Gastrocnemius medialis (tissue), 4 donors: ENCODE measurements around the gene DDX51.

Source experiments
- POLR2A ChIP-seq, 2 donors: fragments of 450-650 bp; IDR thresholded peaks; one replicate each; pipeline ENCODE4 v1.6.1; 2017; ENCODE audit warnings: antibody characterized with exemption in 2 of 2, mild to moderate bottlenecking in 2 of 2, moderate library complexity in 2 of 2
- TF ChIP-seq, protein P1 (sequence below), 5 experiments: fragments of 450-650 bp in 3 of 5; fragments of 200-600 bp in 2 of 5; sonication (generic) in 2 of 5; IDR thresholded peaks in 4 of 5; conservative IDR thresholded peaks in 1 of 5; 1 replicate in 4 of 5; 2 replicates in 1 of 5; pipeline ENCODE4 v1.5.1; 2016 to 2019; ENCODE audit warnings: antibody characterized with exemption in 5 of 5, mild to moderate bottlenecking in 3 of 5, moderate library complexity in 3 of 5

DNA sequence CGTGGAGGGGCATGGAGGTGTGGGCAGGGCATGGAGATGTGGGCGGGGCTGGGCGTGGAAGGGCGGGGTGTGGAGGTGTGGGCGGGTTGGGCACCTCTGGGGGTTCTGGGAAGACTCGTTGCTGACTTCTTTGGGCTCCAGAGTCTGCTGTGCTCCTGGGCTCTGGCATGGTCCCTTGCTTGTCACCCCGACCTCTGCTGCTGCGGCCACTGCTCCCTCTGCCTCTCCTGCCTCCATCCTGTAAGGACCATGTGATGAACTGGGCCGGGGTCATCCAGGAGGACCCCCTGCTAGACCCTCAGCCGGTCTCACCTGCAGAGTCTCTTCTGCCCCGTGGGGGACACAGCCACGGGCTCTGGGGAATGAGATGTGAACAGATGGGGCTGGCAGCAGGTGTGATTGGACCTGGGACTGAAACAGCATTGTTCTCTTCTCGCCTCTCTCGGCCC, 15.5 kb upstream of the DDX51 start:
- TF ChIP-seq POLR2A (IDR thresholded peaks at IDR 0.05): no peak
- TF ChIP-seq, protein P1, sequence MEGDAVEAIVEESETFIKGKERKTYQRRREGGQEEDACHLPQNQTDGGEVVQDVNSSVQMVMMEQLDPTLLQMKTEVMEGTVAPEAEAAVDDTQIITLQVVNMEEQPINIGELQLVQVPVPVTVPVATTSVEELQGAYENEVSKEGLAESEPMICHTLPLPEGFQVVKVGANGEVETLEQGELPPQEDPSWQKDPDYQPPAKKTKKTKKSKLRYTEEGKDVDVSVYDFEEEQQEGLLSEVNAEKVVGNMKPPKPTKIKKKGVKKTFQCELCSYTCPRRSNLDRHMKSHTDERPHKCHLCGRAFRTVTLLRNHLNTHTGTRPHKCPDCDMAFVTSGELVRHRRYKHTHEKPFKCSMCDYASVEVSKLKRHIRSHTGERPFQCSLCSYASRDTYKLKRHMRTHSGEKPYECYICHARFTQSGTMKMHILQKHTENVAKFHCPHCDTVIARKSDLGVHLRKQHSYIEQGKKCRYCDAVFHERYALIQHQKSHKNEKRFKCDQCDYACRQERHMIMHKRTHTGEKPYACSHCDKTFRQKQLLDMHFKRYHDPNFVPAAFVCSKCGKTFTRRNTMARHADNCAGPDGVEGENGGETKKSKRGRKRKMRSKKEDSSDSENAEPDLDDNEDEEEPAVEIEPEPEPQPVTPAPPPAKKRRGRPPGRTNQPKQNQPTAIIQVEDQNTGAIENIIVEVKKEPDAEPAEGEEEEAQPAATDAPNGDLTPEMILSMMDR (IDR thresholded peaks at IDR 0.05 in 4 of 5, conservative IDR thresholded peaks at IDR 0.05 in 1 of 5): no peak
